HFFc6 (cell line): ENCODE results near the gene TRIM15. TPM values are rescaled to one million over a fixed set of nuclear protein-coding genes. Genes with fewer than 3 reads are reported as not detected.
A peak's percentile ranks its signal among the peaks of the same experiment; 100 is the strongest.

ENCODE experiments used
- DNase-seq: peaks from one replicate; pipeline ENCODE4 v3.0.0-alpha.2; 2018
- H3K27ac Mint-ChIP-seq: 2 replicates; pipeline ENCODE4 v1.8.0; 2020; ENCODE audit warnings: mild to moderate bottlenecking, mixed read lengths
- H3K27me3 Mint-ChIP-seq: 2 replicates; pipeline ENCODE4 v1.8.0; 2021; ENCODE audit warnings: mild to moderate bottlenecking, moderate library complexity, mixed read lengths; ENCODE audit not compliant: insufficient read depth
- H3K36me3 Mint-ChIP-seq: 2 replicates; pipeline ENCODE4 v1.8.0; 2021; ENCODE audit warnings: low read depth, mixed read lengths
- H3K4me1 Mint-ChIP-seq: 2 replicates; pipeline ENCODE4 v1.8.0; 2020; ENCODE audit warnings: low read depth, mixed read lengths
- H3K4me3 Mint-ChIP-seq: 2 replicates; pipeline ENCODE4 v1.8.0; 2020; ENCODE audit warnings: mild to moderate bottlenecking, moderate library complexity, mixed read lengths
- H3K9me3 Mint-ChIP-seq: 2 replicates; pipeline ENCODE4 v1.8.0; 2020; ENCODE audit warnings: mild to moderate bottlenecking, mixed read lengths
- CTCF ChIP-seq: fragments of 200-600 bp; sonication (generic); IDR thresholded peaks from 2 replicates; pipeline ENCODE4 v1.5.0; 2021; ENCODE audit warnings: antibody characterized with exemption, mild to moderate bottlenecking
- total RNA-seq, 6 experiments: library from RNA; stranded (reverse); fragmentation: NEBNext Ultra II Directional; extraction: Animal tissue kit (Norgen Biotek cat#: 25700); gene quantifications; 2 replicates in 1 of 6; 3 replicates in 5 of 6; pipeline ENCODE4 v1.2.3, GENCODE V29; 2021

The TRIM15 gene
- total RNA-seq, 6 experiments from 2014 or later, result not detected

DNA sequence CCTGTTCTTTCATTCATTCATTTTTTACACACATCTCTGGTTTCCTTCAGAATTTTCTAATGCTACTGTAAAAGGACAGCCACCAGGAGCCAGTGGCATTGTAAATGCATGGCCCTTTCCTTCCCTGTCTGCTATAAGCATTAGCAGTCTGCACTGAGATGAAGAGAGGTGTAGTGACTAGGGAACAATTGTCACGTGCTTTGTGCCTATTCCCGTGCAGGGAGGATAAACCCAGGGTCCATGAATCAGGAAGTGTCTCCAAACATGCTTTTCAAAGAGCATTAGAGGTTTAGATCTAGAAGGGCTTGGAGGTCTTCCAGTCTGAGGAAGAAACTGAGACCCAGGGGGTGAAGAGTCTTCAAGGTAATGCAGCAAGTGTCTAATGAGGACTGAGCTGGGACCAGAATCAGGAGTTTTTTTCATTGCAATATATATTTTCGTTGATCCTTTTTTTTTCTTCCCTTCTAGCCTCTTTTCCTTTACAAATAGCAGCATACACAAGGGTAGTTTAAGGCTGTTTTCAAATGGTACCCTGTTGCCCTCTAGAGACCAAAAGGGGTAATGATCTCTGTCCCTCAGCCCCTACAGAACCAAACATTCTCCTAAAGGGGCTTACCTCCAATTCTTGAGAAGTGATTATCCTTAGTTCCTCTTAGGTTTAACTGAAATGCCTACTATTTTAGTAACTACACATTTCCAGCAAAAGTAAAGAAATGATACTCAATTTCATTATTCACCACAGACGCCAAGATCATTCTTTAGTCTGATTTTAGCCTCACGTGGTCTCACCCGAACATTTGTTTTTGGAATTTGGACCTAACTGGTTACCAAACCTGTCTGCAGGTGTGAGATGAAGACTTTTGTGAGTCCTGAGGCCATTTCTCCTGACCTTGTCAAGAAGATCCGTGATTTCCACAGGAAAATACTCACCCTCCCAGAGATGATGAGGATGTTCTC, 6.6 kb downstream of the TRIM15 start:
- H3K4me3 Mint-ChIP-seq, result no peak overlapping the region
- TF ChIP-seq CTCF, result peak; percentile 80
- H3K4me1 Mint-ChIP-seq, result no peaks in the 10 kb centered on the region
- H3K36me3 Mint-ChIP-seq, result no peaks in the 10 kb centered on the region
- no peak overlapping the region for H3K27ac Mint-ChIP-seq
- peaks cover 50% of the 10 kb centered on the region for H3K27me3 Mint-ChIP-seq
- no peaks in the 10 kb centered on the region for H3K9me3 Mint-ChIP-seq
- DNase-seq, result peak; percentile 36

GRCh38 chr6:30171677-30172471, 8.5 kb downstream of the TRIM15 start:
- H3K27ac Mint-ChIP-seq, result no peak overlapping the region
- peaks cover 54% of the 10 kb centered on the region for H3K27me3 Mint-ChIP-seq
- no peaks in the 10 kb centered on the region for H3K36me3 Mint-ChIP-seq
- no peak overlapping the region for H3K4me3 Mint-ChIP-seq
- no peaks in the 10 kb centered on the region for H3K4me1 Mint-ChIP-seq
- no peaks in the 10 kb centered on the region for H3K9me3 Mint-ChIP-seq
- DNase-seq, result no peak
- TF ChIP-seq CTCF, result peak; percentile 10; the same call in 1 of the 2 replicates

GRCh38 chr6:30172681-30173080, 9.3 kb downstream of the TRIM15 start:
- H3K27ac Mint-ChIP-seq, result no peak overlapping the region
- no peak for TF ChIP-seq CTCF
- H3K9me3 Mint-ChIP-seq, result no peaks in the 10 kb centered on the region
- H3K27me3 Mint-ChIP-seq, result peaks cover 58% of the 10 kb centered on the region
- H3K4me3 Mint-ChIP-seq, result no peak overlapping the region
- peak; percentile 22 for DNase-seq
- no peaks in the 10 kb centered on the region for H3K4me1 Mint-ChIP-seq
- H3K36me3 Mint-ChIP-seq, result no peaks in the 10 kb centered on the region

DNA sequence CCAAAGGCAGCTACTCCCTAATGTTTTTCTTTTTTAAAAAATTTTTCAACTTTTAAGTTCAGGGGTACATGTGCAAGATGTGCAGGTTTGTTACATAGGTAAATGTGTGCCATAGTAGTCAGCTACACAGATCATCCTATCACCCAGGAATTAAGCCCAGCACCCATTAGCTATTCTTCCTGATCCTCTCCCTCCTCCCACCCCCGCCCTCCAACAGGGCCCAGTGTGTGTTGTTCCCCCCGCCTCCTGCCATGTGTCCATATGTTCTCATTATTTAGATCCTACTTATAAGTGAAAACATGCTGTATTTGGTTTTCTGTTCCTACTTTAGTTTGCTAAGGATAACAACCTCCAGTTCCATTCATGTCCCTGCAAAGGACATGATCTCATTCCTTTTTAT, 12.4 kb downstream of the TRIM15 start:
- Mint-ChIP-seq H3K27me3 (peaks cover 57% of the 10 kb centered on the region), H3K4me1 (no peaks in the 10 kb centered on the region), H3K4me3 (no peak overlapping the region), H3K9me3 (peaks cover 10% of the 10 kb centered on the region; the same call in 1 of the 2 replicates), H3K36me3 (peaks cover 2% of the 10 kb centered on the region), H3K27ac (no peak overlapping the region)
- no peak for TF ChIP-seq CTCF
- no peak for DNase-seq

DNA sequence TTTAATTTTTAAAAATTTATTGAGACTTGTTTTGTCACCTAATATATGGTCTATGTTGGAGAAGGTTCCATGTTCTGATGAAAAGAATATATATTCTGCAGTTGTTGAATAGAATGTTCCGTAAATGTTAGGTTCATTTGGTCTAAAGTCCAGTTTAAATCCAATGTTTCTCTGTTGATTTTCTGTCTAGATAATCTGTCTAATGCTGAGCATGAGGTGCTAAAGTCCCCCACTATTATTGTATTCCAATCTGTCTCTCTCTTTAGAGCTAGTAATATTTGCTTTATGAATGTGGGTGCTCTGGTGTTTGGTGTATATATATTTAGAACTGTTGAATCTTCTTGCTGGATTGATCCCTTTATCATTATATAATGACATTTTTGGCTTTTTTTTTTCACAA, 15.5 kb downstream of the TRIM15 start:
- H3K4me3 Mint-ChIP-seq, result no peak overlapping the region
- no peaks in the 10 kb centered on the region for H3K4me1 Mint-ChIP-seq
- peaks cover 6% of the 10 kb centered on the region for H3K36me3 Mint-ChIP-seq
- TF ChIP-seq CTCF, result no peak
- peaks cover 12% of the 10 kb centered on the region; the same call in 1 of the 2 replicates for H3K9me3 Mint-ChIP-seq
- H3K27me3 Mint-ChIP-seq, result peaks cover 38% of the 10 kb centered on the region
- H3K27ac Mint-ChIP-seq, result no peak overlapping the region
- no peak for DNase-seq
